Stimulated activated naive CD8-positive, alpha-beta T cell treated with anti-CD3 and anti-CD28 coated beads, Interleukin-15, amount 100 ng/mL, for 72 hours (primary cell): ENCODE data around the gene ATP6V1B1.

Source experiments
- ATAC-seq: fragments of 150-1000 bp; cut with Tn5 transposase; 2 replicates; pipeline ENCODE4 v1.10.0; 2021; ENCODE audit warnings: mild to moderate bottlenecking, moderate library complexity
- DNase-seq, 2 donors: peaks; one replicate each; pipeline ENCODE4 v3.0.0; 2021 to 2022
- H3K27ac Mint-ChIP-seq, 2 donors: one replicate each; pipeline ENCODE4 v1.8.0; 2022; ENCODE audit warnings: mild to moderate bottlenecking in 2 of 2, mixed read lengths in 2 of 2, moderate library complexity in 2 of 2
- H3K27me3 Mint-ChIP-seq: one replicate; pipeline ENCODE4 v1.8.0; 2022; ENCODE audit warnings: mixed read lengths
- H3K4me1 Mint-ChIP-seq: one replicate; pipeline ENCODE4 v1.8.0; 2022; ENCODE audit warnings: mild to moderate bottlenecking, mixed read lengths
- H3K4me3 Mint-ChIP-seq, 2 donors: one replicate each; pipeline ENCODE4 v1.8.0; 2022; ENCODE audit warnings: mild to moderate bottlenecking in 2 of 2, mixed read lengths in 2 of 2, moderate library complexity in 1 of 2
- H3K9me3 Mint-ChIP-seq, 2 donors: one replicate each; pipeline ENCODE4 v1.8.0; 2022; ENCODE audit warnings: mixed read lengths in 2 of 2

Gene ATP6V1B1

DNA sequence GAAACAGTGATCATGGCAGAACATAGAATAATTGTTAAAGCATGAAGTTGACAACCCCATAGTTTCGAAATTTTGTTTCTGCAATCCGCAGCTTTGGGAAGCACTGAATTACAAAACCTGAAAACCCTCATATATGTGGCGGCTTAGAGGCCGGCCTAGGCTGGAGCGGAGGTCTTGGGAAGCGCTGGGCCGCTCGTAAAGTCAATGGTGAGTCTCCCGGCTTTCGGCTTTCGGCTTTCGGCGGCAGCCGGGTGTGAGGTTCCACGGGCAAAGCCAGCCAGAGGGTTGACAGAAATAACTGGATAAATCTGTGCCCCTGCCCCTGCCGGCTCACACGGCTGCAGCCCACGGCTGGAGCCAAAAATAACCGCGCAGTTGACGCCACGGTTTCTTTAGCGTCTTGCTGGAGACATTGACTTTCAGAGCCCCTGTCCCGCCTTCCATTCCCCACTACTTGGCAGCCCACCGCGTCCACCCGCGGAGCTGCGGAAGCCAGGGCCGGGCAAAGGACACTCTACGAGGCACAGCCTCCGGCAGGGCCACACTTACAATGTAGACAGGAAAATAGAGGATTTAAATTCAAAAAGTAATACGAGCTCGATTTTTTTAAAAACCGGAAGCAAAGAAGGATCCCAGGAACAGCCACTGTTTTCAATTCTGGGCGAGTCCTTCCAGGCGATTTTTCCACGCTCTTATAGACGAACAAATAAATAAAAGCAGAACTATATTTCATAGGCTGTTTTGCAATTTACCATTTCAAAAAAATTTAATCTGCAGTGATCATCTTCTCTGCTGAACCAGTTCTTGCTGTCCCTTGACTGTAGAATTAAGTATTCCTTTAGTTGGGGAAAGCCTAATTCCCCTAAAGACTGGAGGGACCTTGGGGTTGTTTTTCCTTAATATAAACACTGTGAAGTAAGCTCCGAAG is 28.3 kb upstream of the ATP6V1B1 start:
- H3K27me3 Mint-ChIP-seq, result peaks cover 80% of the 10 kb centered on the region
- H3K4me1 Mint-ChIP-seq, result peaks cover 31% of the 10 kb centered on the region
- H3K4me3 Mint-ChIP-seq, result peak overlapping the region; percentile 77 to 82
- ATAC-seq (no peak), DNase-seq (no peak)
- H3K9me3 Mint-ChIP-seq, result no peaks in the 10 kb centered on the region
- no peak overlapping the region for H3K27ac Mint-ChIP-seq

DNA sequence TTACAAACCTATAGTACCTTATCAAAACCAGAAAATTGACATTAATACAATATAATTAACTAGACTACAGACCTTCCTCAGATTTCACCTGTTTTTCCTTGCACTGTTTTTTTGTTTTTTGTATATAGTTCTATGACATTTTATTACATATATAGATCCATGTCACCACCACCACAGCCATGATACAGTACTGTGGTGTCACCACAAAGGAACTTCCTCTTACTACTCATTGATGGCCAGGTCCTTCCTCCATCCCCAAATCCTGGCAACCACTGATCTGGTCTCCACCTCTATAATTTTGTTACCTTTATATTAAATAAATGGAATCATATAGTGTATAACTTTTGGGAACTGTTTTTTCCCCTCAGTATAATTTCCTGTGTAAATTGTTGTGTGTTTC is 19.4 kb upstream of the ATP6V1B1 start:
- no peaks in the 10 kb centered on the region for H3K4me1 Mint-ChIP-seq
- H3K9me3 Mint-ChIP-seq, result no peaks in the 10 kb centered on the region
- no peak overlapping the region for H3K27ac Mint-ChIP-seq
- ATAC-seq, result no peak
- H3K27me3 Mint-ChIP-seq, result peaks cover 54% of the 10 kb centered on the region
- H3K4me3 Mint-ChIP-seq, result no peak overlapping the region
- no peak for DNase-seq

DNA sequence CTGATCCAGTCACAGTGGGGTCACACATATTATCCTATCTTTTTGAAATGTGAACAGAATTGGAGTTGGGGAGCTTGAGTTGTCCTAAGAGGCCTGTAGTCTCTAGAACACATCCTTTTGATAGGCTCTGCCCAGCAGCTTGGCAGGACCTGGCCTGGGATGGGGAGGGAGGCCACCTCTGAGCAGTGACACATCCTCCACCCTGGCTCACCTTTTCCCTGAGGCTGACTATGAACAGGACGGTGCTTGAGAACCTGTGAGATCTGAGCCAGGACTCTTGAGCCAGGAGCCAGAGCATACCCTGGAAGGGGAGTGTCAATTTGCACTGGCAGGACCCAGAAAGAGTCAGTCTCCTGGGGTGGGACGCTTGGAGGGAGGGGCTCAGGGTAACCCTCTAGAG is 17.7 kb upstream of the ATP6V1B1 start:
- ATAC-seq (no peak), DNase-seq (peak in 1 of 2 donors; percentile 4)
- H3K9me3 Mint-ChIP-seq, result no peaks in the 10 kb centered on the region
- H3K4me3 Mint-ChIP-seq, result no peak overlapping the region
- H3K4me1 Mint-ChIP-seq, result no peaks in the 10 kb centered on the region
- H3K27ac Mint-ChIP-seq, result no peak overlapping the region
- H3K27me3 Mint-ChIP-seq, result peaks cover 48% of the 10 kb centered on the region

DNA sequence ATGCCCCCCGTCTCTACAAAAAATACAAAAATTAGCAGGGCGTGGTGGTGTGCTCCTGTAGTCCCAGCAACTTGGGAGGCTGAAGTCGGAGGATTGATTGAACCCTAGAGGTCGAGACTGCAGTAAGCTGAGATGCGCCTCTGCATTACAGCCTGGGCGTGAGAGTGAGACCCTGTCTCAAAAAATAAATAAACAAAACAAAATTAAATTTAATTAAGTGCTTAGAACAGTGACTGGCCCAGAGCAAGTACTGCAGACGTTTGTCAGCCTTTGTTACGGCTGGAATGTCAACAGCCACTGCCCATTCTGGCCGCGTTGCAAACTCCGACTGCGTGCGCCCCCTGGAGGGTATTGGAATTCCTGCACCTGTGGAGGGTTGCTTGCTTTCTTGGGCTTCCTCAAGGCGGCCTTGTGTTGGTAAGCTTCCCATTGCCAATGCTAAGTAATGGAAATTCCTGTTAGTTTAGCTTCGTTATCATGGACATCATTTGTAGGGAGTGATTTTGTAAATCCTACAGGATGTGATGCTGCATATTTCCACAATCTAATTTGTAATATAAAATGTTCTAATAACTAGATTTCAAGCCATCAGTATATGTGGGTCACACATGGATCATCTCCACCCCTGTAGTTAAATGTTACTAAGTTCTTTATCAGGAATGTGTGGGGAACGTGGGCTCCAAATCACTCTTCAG is 15.9 kb upstream of the ATP6V1B1 start:
- ATAC-seq (peak; percentile 74), DNase-seq (peak; percentile 69 to 70)
- Mint-ChIP-seq H3K27me3 (peaks cover 48% of the 10 kb centered on the region), H3K9me3 (no peaks in the 10 kb centered on the region), H3K27ac (no peak overlapping the region), H3K4me1 (peaks cover 5% of the 10 kb centered on the region), H3K4me3 (no peak overlapping the region)

DNA sequence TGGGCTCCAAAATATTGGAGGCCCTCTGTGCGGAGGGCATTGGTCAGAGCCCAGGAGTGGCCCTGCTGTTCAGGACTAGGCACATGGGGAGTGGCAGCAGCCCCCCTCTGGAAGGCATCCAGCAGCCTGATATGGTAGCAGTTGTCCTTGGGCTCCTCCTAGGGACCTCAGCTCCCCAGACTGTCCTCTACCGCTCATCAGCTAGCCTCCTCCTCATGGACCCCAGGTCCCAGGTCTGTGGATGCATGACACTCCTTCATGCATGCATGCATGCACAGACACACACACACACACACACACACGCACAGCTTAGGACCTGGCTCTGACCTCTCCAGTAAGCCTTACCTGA is 15.4 kb upstream of the ATP6V1B1 start:
- H3K27ac Mint-ChIP-seq, result no peak overlapping the region
- DNase-seq (peak in 1 of 2 donors; percentile 1), ATAC-seq (no peak)
- H3K9me3 Mint-ChIP-seq, result no peaks in the 10 kb centered on the region
- no peak overlapping the region for H3K4me3 Mint-ChIP-seq
- peaks cover 45% of the 10 kb centered on the region for H3K27me3 Mint-ChIP-seq
- peaks cover 5% of the 10 kb centered on the region for H3K4me1 Mint-ChIP-seq

DNA sequence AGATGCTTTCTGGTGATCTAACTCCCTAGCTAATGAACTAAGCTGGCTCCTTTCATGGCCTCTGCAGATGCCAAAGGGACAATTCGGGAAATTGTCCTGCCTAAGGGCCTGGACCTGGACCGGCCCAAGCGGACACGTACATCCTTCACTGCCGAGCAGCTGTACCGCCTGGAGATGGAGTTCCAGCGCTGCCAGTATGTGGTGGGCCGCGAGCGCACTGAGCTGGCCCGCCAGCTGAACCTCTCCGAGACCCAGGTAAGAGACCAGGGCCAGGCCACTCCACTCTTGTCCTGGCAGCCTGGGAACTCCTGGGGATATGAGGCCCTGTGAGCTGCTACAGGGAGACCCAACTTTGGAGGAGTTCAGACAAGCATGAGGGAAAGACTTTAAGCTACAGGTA is 14.7 kb upstream of the ATP6V1B1 start:
- Mint-ChIP-seq H3K27ac (no peak overlapping the region), H3K4me1 (peaks cover 5% of the 10 kb centered on the region), H3K9me3 (no peaks in the 10 kb centered on the region), H3K27me3 (peaks cover 39% of the 10 kb centered on the region), H3K4me3 (no peak overlapping the region)
- DNase-seq (peak in 1 of 2 donors; percentile 4), ATAC-seq (no peak)

DNA sequence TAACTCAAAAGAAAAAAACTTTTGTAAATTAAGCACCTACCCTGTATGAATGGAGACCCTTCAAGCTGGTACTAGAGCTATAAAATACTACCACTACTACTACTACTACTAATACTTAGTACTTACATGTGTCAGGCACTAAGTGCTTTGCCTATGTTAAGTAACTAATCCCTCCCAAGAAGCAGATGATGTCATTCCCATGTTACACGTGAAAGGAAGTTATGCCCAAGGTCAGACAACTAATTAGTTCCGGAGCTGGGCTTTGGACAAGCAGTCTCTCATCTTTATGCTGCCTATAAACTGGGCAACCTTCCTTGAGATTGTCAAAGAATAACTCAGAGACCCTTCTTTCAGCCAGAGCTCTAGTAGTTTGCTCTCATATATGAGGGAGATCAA is 13.9 kb upstream of the ATP6V1B1 start:
- Mint-ChIP-seq H3K4me3 (no peak overlapping the region), H3K4me1 (peaks cover 5% of the 10 kb centered on the region), H3K27ac (no peak overlapping the region), H3K9me3 (no peaks in the 10 kb centered on the region), H3K27me3 (peaks cover 39% of the 10 kb centered on the region)
- ATAC-seq, result no peak
- no peak for DNase-seq

DNA sequence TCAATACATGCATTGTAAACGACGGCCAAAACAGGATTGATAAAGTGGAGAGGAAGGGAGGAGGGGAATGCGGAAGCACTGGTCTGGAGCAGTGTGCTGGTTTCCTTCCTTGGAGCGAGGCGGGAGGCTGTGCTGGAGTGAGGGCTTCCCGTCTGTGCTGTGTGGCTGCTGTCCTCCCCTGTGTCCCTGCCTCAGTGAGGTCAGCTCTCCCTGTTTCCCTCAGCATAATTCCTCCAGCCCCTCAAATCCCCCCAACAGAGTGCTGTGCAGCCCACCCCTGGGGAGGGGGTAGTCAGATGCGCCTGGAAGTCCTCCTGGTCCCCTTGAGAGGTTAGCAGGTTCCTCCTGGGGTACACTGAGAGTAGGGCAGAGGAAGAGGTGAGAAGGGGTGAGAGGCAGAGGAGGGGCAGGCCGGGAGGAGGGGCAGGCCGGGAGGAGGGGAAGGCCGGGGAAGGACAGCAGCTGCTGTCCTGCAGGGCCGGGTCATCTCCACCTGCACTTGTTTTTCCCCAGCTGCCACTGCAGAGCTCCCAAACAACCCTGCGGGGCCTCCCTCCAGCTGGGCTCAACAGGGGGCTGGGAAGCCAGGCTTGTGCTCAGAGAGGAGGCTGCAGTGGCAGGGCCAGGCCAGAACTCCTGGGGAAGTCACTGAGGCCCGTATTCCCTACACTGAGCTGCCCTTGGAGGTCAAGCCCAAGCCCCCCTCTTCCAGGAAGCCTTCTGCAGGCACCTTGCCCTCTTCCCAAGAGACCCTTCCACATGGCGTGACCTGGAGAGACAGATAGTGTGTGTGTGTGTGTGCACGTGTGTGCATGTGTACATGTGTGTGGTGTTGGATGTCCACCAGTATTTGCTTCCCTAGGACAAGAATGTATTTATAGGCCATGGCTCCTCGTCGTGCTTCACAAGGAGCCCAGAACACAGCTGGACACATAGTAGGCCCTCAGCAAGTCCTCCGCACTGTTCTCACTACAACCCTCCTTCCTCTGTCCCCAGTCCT is 13.2 kb upstream of the ATP6V1B1 start:
- no peak overlapping the region for H3K4me3 Mint-ChIP-seq
- no peak for ATAC-seq

DNA sequence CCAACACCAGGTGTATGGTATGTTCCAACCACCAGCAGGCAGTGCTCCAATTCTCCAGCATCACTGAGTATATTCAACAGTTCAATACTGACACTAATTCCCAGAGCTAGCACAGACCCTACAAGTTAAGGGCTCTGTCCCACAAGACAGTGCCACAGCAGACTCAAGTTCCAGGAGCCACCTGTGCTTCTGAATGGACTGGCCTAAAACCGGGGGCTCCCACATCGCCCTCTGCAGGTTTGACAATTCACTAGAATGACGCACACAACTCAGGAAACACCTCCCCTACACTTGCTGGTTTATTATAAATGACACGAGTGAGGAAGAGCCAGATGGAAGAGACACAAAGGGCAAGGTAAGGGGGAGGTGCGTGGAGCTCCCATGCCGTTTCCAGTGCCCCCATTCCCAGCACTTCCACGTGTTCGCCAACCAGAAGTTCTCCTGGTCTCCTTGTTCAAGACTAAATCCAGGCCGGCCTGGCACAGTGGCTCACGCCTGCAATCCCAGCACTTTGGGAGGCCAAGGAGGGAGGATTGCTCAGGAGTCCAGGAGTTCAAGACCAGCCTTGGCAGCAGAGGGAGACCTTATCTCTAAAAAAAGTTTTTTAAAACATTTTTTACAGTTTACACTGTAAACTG is 12.2 kb upstream of the ATP6V1B1 start:
- Mint-ChIP-seq H3K4me3 (no peak overlapping the region), H3K9me3 (no peaks in the 10 kb centered on the region), H3K27ac (no peak overlapping the region), H3K27me3 (peaks cover 30% of the 10 kb centered on the region), H3K4me1 (peaks cover 5% of the 10 kb centered on the region)
- DNase-seq (peak in 1 of 2 donors; percentile 28), ATAC-seq (peak; percentile 45)

More for the DNA sequence above, 13.2 kb upstream of the ATP6V1B1 start:
- Mint-ChIP-seq H3K27ac (no peak overlapping the region), H3K9me3 (no peaks in the 10 kb centered on the region), H3K4me1 (peaks cover 5% of the 10 kb centered on the region), H3K27me3 (peaks cover 35% of the 10 kb centered on the region)
- peak in 1 of 2 donors; percentile 4 for DNase-seq

DNA sequence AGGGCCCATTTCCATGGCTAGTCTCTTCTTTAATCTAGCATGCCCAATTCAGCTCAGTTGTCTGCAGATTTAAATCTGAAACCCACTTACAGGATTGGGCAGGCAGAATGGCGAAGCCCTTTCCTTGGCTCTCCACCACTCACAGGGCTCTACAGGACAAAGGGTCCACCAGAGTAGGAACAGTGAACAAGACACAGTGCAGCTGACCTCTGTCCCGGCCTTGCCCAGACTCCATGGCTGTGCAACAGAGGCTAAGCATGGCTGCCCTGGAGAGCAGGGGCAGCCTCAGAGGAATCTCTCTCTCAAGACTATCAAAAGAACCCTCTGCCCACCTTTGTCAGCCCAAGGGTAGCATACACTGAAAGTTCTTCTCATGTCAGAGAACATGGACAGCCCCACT is 9.7 kb upstream of the ATP6V1B1 start:
- ATAC-seq, result no peak
- Mint-ChIP-seq H3K9me3 (no peaks in the 10 kb centered on the region), H3K4me1 (peaks cover 5% of the 10 kb centered on the region), H3K27ac (no peak overlapping the region), H3K27me3 (peaks cover 21% of the 10 kb centered on the region), H3K4me3 (no peak overlapping the region)
- no peak for DNase-seq

DNA sequence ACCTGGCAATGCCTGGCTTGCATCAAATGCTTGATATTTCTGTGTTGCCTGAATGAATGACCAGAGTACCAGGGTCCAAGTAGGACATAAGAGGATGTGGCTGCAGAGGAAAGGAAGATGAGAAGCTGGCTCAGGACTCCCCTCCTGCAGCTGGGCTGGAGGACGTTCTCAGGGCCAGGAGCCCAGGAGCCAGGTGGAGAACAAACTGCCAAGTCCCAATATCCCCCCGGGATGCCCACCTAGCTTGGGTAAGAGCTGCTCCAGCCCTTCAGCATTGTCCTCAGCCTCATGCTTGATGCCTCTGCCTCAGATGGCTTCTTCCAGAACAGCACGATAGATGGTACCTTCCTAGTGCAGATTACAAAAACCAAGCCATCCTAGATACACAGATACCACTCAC is 8.6 kb upstream of the ATP6V1B1 start:
- peaks cover 5% of the 10 kb centered on the region for H3K4me1 Mint-ChIP-seq
- H3K27me3 Mint-ChIP-seq, result peaks cover 11% of the 10 kb centered on the region
- no peak overlapping the region for H3K27ac Mint-ChIP-seq
- no peak overlapping the region for H3K4me3 Mint-ChIP-seq
- no peak for ATAC-seq
- DNase-seq, result no peak
- no peaks in the 10 kb centered on the region for H3K9me3 Mint-ChIP-seq

DNA sequence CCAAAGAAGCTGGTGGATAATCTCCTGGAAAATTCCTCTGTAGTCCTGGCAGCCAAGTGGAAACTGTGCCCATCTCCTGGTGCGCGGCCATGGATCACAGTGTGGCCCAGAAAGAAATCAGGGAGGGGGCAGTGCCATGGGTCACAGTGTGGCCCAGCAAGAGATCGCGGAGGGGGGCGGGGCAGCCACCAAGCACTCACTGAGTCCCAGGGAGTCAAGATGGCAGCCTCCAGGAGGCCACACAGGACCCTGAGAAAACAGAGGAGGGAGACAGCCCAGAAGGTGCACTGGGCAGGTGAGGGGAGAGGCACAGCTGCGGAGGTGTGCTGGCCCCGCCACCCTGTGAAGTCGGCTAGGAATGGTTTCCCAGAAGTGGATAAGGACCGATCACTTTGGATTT is 8.1 kb upstream of the ATP6V1B1 start:
- no peak overlapping the region for H3K27ac Mint-ChIP-seq
- no peaks in the 10 kb centered on the region for H3K9me3 Mint-ChIP-seq
- H3K4me3 Mint-ChIP-seq, result no peak overlapping the region
- DNase-seq (no peak), ATAC-seq (no peak)
- peaks cover 5% of the 10 kb centered on the region for H3K4me1 Mint-ChIP-seq
- peaks cover 8% of the 10 kb centered on the region for H3K27me3 Mint-ChIP-seq

DNA sequence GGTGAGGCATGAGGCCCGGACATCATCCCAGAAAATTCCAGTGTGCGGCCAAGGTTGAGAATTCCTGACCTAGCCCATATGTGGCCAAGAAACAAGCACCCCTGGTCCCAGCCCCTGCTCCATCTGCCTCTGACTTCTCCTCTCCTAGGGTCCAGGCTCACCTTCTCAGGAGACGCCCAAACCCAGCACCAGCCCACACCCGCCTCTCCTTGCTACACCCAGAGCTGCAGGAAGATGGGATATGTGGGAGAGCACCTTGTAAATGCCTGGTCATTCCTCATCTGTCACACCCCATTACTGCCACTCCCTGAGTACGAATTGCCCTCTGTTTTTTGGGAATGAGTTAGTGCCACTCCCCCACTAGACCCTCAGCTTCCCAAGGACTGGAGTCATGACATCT is 7.3 kb upstream of the ATP6V1B1 start:
- peaks cover 3% of the 10 kb centered on the region for H3K4me1 Mint-ChIP-seq
- DNase-seq, result no peak
- ATAC-seq, result no peak
- no peak overlapping the region for H3K4me3 Mint-ChIP-seq
- H3K9me3 Mint-ChIP-seq, result no peaks in the 10 kb centered on the region
- no peak overlapping the region for H3K27ac Mint-ChIP-seq
- H3K27me3 Mint-ChIP-seq, result peaks cover 8% of the 10 kb centered on the region

DNA sequence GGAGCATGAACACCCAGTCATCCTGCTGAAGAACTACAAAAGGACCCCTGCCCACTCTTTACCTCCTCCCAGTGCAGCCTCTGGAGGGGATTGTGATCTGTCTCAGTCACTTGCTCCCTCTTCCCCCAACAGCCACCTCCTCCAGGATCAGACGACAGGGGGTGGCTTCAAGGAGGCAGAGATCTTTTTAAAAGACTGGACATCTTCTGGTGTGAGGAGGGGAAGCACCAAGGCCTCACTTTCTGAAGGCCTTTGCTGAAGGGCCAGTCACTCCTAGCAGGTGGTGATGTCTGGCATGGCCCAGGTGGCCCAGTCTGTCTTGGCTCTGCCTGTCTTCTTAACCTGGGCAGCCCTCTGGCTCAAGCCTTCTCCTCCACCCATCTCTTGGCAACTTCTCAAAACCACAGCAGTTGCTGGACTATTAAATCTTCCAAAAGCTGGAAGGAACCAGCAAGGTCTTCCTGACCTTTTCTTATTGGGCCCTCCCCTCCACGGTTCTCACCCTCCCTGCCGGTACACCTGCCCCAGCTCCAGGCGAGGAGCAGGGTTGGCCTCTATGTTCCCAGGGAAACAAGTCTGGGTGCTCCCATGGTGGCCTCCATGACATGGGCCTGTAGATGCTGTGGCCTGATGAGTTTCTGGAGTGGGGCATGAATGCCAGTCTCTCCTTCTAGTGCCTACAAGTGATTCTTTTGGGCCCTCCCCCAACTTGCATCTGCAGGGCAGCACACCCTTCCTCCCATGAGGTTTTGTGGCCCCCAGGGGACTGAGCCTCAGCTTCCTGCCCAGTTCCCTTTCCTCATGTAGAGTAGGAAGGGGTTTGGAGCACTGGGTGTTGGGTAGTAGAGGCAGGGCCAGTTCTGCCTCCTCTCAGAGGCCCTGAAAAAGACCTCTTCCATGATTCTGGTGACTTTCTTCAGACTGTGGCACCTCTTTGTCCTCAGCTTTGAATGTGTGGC is 5.0 kb upstream of the ATP6V1B1 start:
- DNase-seq, result no peak
- H3K4me3 Mint-ChIP-seq, result no peak overlapping the region
- peak overlapping the region in 1 of 2 donors; percentile 33 for H3K27ac Mint-ChIP-seq
- H3K9me3 Mint-ChIP-seq, result no peaks in the 10 kb centered on the region
- peaks cover 20% of the 10 kb centered on the region for H3K27me3 Mint-ChIP-seq
- ATAC-seq, result no peak
- no peaks in the 10 kb centered on the region for H3K4me1 Mint-ChIP-seq
